Cardiac muscle cell (in vitro differentiated cells and primary cell): ENCODE measurements around the gene TGFBR3. TPM values are rescaled to one million over a fixed set of nuclear protein-coding genes. Genes with fewer than 3 reads are reported as not detected.

ENCODE experiments used
- DNase-seq, 2 donors: peaks; one replicate each; pipeline versions ENCODE4 v3.0.0 to v3.0.0-alpha.2; 2010 to 2017; ENCODE audit warnings: low read depth in 1 of 2, low spot score in 1 of 2
- H3K27ac ChIP-seq: fragments of 200-600 bp; sonication (generic); 2 replicates; pipeline ENCODE4 v1.5.1; 2016
- H3K27me3 ChIP-seq: fragments of 200-600 bp; sonication (generic); 2 replicates; pipeline ENCODE4 v1.6.0; 2016; ENCODE audit warnings: control low read depth
- H3K36me3 ChIP-seq: fragments of 200-600 bp; sonication (generic); 2 replicates; pipeline ENCODE4 v1.5.1; 2016; ENCODE audit warnings: control low read depth
- H3K4me1 ChIP-seq: fragments of 200-600 bp; sonication (generic); 2 replicates; pipeline ENCODE4 v1.8.1; 2017; ENCODE audit warnings: low read depth, mild to moderate bottlenecking, mixed run types
- H3K4me3 ChIP-seq: fragments of 200-600 bp; sonication (generic); 2 replicates; pipeline ENCODE4 v1.5.1; 2016; ENCODE audit warnings: mild to moderate bottlenecking
- H3K9me3 ChIP-seq: fragments of 200-600 bp; sonication (generic); 2 replicates; pipeline ENCODE4 v1.5.1; 2017; ENCODE audit warnings: low read depth, mild to moderate bottlenecking, control low read depth
- polyA plus RNA-seq: library from polyadenylated mRNA; unstranded; fragments of >200 nt; fragmentation: Nextera tagmentation; extraction: Ambion mirVana; gene quantifications from 2 replicates; pipeline ENCODE4 v1.2.1, GENCODE V29; 2016
- total RNA-seq: library from RNA; depleted of rRNA; stranded (reverse); fragments of >200 nt; gene quantifications from 2 replicates; pipeline ENCODE4 v1.2.3, GENCODE V29; 2016
- TF ChIP-seq, protein P1 (sequence below): IDR thresholded peaks from 2 replicates; pipeline ENCODE4 v1.5.1; 2012; ENCODE audit warnings: low read depth, mild to moderate bottlenecking, low read length

The TGFBR3 gene
- total and polyA plus RNA-seq, 2 experiments from 2014 or later: 10.3 to 11.8 TPM

DNA sequence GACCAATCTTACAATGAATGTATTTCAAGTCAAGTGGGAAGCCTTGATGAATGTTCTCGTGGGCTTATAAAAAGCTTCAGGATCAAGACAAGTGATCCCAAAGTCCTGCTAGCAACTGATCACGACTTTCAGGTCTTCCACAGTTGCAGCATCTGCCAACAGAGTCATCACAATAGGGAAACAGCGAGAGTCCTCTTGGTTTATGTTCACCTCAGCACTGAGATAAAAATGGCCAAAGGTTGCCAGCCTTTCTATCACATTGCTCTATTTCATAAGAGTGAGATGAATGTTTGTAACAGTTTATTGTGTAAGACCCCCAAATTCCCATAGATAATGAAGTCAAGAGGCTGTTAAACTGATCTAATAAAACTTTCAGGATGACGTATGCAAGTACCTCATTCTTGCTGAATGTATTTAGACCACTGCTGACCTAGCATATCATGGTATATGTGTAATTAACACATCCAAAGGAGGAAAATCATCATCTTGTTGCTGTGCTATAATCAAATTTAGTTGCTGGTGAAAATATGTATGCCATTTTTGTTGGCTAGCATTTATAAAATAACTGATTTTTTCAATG is 150.6 kb downstream of the TGFBR3 start:
- no peak for DNase-seq

DNA sequence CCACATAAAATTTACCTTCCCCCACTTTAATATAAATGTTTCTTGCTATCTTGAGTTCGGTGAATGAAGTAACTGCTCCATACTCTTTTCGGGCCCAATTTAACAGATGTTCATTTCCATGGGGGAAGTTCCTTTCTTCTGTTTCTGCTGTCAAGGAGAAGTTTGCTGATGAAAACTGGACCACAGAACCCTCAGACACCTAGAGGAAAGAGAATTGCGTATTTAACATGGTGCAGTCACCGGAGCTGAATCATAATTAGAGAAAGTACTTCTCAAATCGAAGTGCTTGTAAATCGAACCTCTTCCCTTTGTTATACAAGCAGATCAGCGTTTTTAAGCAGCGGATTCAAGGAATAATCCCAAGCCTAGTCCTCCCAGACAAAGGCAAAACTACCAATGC is 151.2 kb downstream of the TGFBR3 start:
- no peaks in the 10 kb centered on the region for H3K9me3 ChIP-seq
- no peaks in the 10 kb centered on the region for H3K27me3 ChIP-seq
- DNase-seq: no peak
- TF ChIP-seq, protein P1, sequence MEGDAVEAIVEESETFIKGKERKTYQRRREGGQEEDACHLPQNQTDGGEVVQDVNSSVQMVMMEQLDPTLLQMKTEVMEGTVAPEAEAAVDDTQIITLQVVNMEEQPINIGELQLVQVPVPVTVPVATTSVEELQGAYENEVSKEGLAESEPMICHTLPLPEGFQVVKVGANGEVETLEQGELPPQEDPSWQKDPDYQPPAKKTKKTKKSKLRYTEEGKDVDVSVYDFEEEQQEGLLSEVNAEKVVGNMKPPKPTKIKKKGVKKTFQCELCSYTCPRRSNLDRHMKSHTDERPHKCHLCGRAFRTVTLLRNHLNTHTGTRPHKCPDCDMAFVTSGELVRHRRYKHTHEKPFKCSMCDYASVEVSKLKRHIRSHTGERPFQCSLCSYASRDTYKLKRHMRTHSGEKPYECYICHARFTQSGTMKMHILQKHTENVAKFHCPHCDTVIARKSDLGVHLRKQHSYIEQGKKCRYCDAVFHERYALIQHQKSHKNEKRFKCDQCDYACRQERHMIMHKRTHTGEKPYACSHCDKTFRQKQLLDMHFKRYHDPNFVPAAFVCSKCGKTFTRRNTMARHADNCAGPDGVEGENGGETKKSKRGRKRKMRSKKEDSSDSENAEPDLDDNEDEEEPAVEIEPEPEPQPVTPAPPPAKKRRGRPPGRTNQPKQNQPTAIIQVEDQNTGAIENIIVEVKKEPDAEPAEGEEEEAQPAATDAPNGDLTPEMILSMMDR: no peak
- no peak overlapping the region for H3K4me3 ChIP-seq
- H3K27ac ChIP-seq: no peak overlapping the region
- peaks cover 10% of the 10 kb centered on the region for H3K4me1 ChIP-seq
- H3K36me3 ChIP-seq: no peaks in the 10 kb centered on the region

More for the DNA sequence above, 150.6 kb downstream of the TGFBR3 start:
- H3K4me1 ChIP-seq: peaks cover 10% of the 10 kb centered on the region
- no peaks in the 10 kb centered on the region for H3K27me3 ChIP-seq
- no peaks in the 10 kb centered on the region for H3K36me3 ChIP-seq
- TF ChIP-seq, protein P1: no peak
- H3K9me3 ChIP-seq: no peaks in the 10 kb centered on the region
- H3K27ac ChIP-seq: no peak overlapping the region
- H3K4me3 ChIP-seq: no peak overlapping the region

DNA sequence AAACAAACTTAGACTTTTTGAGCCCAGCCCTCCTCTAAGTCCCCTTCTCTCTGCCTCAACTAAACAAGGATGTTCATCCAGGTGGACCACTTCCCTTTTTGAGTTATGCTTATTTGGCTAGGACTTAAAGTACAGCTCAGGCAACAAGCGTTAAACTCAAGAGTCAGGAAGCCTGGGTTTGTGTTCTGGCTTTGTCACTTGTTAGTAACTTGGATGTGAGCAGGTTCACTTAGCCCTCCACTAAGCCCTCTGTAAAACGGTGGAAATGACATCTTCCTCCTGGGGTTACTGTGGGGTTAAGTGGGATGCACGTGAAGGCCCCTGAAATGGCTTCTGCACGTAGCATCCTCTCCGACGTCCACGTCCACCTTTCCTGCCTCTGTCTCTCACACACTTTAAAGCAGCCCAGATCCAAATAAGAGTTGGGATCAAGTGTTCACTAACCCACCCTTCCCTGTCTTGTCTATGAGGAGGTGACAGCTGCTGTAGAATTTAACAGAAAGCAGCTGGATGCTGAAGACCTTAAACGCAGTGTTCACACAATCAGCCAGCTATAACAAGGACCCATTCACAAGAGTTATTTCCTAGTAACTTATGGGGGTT is 152.7 kb downstream of the TGFBR3 start:
- peaks cover 10% of the 10 kb centered on the region for H3K4me1 ChIP-seq
- no peaks in the 10 kb centered on the region for H3K36me3 ChIP-seq
- no peak for DNase-seq
- no peaks in the 10 kb centered on the region for H3K9me3 ChIP-seq
- no peaks in the 10 kb centered on the region for H3K27me3 ChIP-seq
- no peak overlapping the region for H3K4me3 ChIP-seq
- no peak overlapping the region for H3K27ac ChIP-seq
- TF ChIP-seq, protein P1: no peak

DNA sequence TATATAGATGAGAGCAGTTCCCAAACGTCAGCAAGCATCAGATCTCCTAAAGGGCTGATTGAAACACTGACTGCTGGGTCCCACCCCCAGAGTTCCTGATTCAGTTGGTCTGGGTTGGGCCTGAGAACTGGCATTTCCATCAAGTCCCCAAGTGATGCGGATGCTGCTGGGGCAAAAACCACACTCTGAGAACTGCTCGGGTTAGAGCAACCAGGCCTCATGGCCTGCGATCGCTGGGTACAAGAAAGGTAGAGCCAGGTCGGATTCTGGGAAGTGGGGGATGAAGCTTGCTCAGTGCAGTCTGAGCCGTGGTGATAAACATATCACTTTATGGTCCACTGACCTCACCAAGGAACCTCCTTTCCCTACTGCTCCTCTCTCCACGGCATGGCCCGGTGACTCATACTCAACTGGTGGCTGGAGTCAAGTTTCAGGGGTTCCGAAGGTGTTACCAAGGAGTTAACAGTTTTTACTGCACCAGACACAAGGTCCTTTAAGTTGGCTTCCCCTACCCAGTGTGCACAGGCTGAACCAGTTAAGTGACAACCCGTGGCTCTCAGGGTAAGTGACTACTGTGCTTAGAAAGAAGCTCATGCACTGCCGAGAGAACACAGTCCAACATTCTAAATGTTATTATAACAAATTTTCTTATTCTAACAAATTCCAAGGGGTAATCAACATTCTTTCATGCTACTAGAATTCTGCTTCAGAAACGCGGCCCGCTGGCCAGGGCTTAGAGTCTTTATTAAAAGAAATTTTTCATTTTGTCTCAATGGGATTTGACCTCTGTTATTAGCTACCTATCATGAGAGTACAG is 153.5 kb downstream of the TGFBR3 start:
- H3K27ac ChIP-seq: no peak overlapping the region
- DNase-seq: peak in 1 of 2 donors; percentile 48
- peaks cover 10% of the 10 kb centered on the region for H3K4me1 ChIP-seq
- H3K27me3 ChIP-seq: no peaks in the 10 kb centered on the region
- H3K36me3 ChIP-seq: no peaks in the 10 kb centered on the region
- H3K4me3 ChIP-seq: no peak overlapping the region
- no peaks in the 10 kb centered on the region for H3K9me3 ChIP-seq
- TF ChIP-seq, protein P1: no peak

DNA sequence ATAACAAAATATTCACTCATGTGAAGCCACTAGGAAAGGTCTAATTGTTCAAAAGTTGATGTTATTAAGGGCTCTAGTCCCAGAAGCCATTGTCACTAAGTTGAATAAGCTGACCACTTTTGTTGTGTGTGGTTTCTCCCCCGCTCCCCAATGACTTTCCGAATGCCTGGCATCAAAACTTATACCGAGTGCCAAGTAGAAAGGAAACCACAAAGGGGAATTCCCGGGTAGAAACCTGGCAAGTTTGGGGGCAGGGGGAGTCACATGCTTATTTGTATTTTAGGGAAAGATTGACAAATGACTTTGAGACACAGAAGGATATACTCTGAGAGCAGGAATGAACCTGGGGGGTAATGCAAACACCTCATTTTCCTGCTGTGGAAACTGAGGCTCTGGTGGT is 154.1 kb downstream of the TGFBR3 start:
- Histone ChIP-seq H3K4me3 (no peak overlapping the region), H3K27me3 (no peaks in the 10 kb centered on the region), H3K36me3 (no peaks in the 10 kb centered on the region), H3K4me1 (peaks cover 5% of the 10 kb centered on the region), H3K27ac (no peak overlapping the region), H3K9me3 (no peaks in the 10 kb centered on the region)
- TF ChIP-seq, protein P1: no peak
- DNase-seq: peak in 1 of 2 donors; percentile 73
